ENCODE data around the gene MED20. TPM values are rescaled to one million over a fixed set of nuclear protein-coding genes. Genes with fewer than 3 reads are reported as not detected.

MED20 gene
- total RNA-seq, 1 experiment from 2014 or later, result 31.8 TPM

DNA sequence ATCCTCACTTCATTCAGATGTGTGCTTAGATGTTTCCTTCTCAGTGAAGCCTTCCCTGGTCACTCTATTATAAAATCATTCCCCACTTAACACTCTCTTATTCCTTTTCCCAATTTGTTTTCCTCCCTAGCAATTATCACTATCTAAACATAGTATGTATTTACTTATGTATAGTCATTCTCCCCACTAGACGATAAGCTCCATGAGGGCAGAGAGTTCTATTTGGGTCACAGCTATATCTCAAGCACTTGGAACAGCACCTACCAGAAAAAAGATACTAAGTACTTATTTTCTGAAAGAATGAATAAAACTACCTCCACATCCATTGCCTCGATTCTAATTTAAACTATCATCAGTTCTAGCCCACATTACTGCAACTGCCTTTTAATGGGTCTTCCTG, 62.2 kb downstream of the MED20 start:
- Histone ChIP-seq H3K4me3 (ENCODE audit: low read depth, low read length, poor library complexity, severe bottlenecking) (no peak overlapping the region), H3K27ac (ENCODE audit: low read depth, low read length, poor library complexity, severe bottlenecking) (no peak overlapping the region), H3K36me3 (ENCODE audit: insufficient read depth, low read length, poor library complexity, severe bottlenecking) (no peaks in the 10 kb centered on the region), H3K27me3 (replicated peaks; ENCODE audit: insufficient read depth, low read depth, low read length, poor library complexity) (no peaks in the 10 kb centered on the region), H3K4me1 (ENCODE audit: insufficient read depth, low read length, poor library complexity, severe bottlenecking) (no peaks in the 10 kb centered on the region), H3K9me3 (ENCODE audit: low read depth, low read length, poor library complexity, severe bottlenecking) (no peaks in the 10 kb centered on the region)
- POLR2A ChIA-PET (ENCODE audit: low non-redundant PET), result no interaction called here
- CTCF ChIA-PET, result no interaction called here
- no peak for DNase-seq (ENCODE audit: low spot score)
- BruUV-seq (replicated peaks), result no TSS peak
- TF ChIP-seq, protein P1, sequence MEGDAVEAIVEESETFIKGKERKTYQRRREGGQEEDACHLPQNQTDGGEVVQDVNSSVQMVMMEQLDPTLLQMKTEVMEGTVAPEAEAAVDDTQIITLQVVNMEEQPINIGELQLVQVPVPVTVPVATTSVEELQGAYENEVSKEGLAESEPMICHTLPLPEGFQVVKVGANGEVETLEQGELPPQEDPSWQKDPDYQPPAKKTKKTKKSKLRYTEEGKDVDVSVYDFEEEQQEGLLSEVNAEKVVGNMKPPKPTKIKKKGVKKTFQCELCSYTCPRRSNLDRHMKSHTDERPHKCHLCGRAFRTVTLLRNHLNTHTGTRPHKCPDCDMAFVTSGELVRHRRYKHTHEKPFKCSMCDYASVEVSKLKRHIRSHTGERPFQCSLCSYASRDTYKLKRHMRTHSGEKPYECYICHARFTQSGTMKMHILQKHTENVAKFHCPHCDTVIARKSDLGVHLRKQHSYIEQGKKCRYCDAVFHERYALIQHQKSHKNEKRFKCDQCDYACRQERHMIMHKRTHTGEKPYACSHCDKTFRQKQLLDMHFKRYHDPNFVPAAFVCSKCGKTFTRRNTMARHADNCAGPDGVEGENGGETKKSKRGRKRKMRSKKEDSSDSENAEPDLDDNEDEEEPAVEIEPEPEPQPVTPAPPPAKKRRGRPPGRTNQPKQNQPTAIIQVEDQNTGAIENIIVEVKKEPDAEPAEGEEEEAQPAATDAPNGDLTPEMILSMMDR (conservative IDR thresholded peaks at IDR 0.05; ENCODE audit: low read depth, low read length), result no peak
- TF ChIP-seq EZH2 (IDR thresholded peaks at IDR 0.05; ENCODE audit: borderline replicate concordance, low read depth, low read length, poor library complexity, severe bottlenecking), result no peak
- intact Hi-C loops (cut with micrococcal nuclease; ENCODE audit: unreplicated experiment), result no loop called here

Other genes starting within 250 kb of the MED20 start
- gene TFEB, start 185.5 kb downstream of the MED20 start, total RNA-seq (2021), result 1.8 and 2.8 TPM in 2 replicates
- gene PGC, start 173.7 kb downstream of the MED20 start, total RNA-seq (2021), result not detected in 2 replicates
- 3.0 and 5.5 TPM in 2 replicates for gene FRS3, start 141.2 kb downstream of the MED20 start, total RNA-seq (2021)
- gene PRICKLE4, start 140.4 kb downstream of the MED20 start, total RNA-seq (2021), result 1.9 TPM in 1 of 2 replicates, not detected in the other
- gene TOMM6, start 133.4 kb downstream of the MED20 start, total RNA-seq (2021), result 197 and 206 TPM in 2 replicates
- gene USP49, start 25.8 kb downstream of the MED20 start, total RNA-seq (2021), result 10.5 and 13.0 TPM in 2 replicates
- 76.5 and 89.7 TPM in 2 replicates for gene BYSL, start 360 bp upstream of the MED20 start, total RNA-seq (2021)
- 31.9 and 39.9 TPM in 2 replicates for gene CCND3, start 20.7 kb upstream of the MED20 start, total RNA-seq (2021)
- 22.5 and 26.0 TPM in 2 replicates for gene TAF8, start 129.4 kb upstream of the MED20 start, total RNA-seq (2021)
- 0.04 and 0.15 TPM in 2 replicates for gene C6orf132, start 221.5 kb upstream of the MED20 start, total RNA-seq (2021)

Measured in A673 (cell line).